ENCODE results near the gene KCTD3. TPM values are rescaled to one million over a fixed set of nuclear protein-coding genes. Genes with fewer than 3 reads are reported as not detected.

KCTD3 gene
- polyA plus RNA-seq, 3 donors = 5.9 to 8.7 (median 6.7) TPM

DNA sequence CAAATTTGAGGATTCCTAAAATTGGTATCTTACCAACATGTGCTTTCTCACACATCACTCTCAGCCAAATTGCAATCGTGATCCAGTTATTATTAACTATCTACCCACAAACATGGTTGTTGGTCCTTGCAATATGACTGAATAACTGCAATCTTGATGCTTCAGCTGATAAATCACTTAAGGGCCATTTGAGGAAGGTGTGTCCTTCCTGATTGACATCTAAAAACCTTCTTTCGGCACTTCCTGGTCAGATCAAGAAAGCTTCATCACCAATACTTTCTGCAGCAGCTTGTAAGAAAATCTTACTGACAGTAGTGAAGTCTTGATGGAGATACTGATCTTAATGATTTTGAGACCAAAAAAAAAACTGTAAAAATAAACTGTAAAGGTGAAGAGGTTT, 48.5 kb upstream of the KCTD3 start:
- intact Hi-C loops (cut with micrococcal nuclease) = no loop called here
- no peak for DNase-seq
- no peak overlapping the region for H3K4me3 ChIP-seq (replicated peaks in 1 of 3; ENCODE audit: low read depth in 2 of 3, low read length in 3 of 3)
- no peak overlapping the region for H3K27ac Mint-ChIP-seq
- H3K79me2 ChIP-seq (ENCODE audit: insufficient read depth, low read length) = no peaks in the 10 kb centered on the region
- H3K4me1 ChIP-seq (ENCODE audit: control insufficient read depth in 1 of 2, insufficient read depth in 2 of 2, low read length in 2 of 2) = no peaks in the 10 kb centered on the region
- H3K9ac ChIP-seq (ENCODE audit: insufficient read depth, low read length, poor library complexity, severe bottlenecking) = no peak overlapping the region
- H3K36me3 Mint-ChIP-seq = no peaks in the 10 kb centered on the region
- no peak for TF ChIP-seq CTCF (IDR thresholded peaks at IDR 0.05)
- no peak overlapping the region for H3K4me2 ChIP-seq (replicated peaks; ENCODE audit: extremely low read depth, low read length, poor library complexity, severe bottlenecking)
- peaks cover 1% of the 10 kb centered on the region for H3K4me1 Mint-ChIP-seq
- no peaks in the 10 kb centered on the region for H4K20me1 ChIP-seq (ENCODE audit: insufficient read depth, low read length)
- H3K27me3 Mint-ChIP-seq (ENCODE audit: low read depth in 3 of 3) = peaks cover 3 to 8% (median 3%) of the 10 kb centered on the region in 3 donors
- peaks cover 0 to 5% (median 2%) of the 10 kb centered on the region in 7 donors for H3K9me3 Mint-ChIP-seq
- no peaks in the 10 kb centered on the region for H3K36me3 ChIP-seq (replicated peaks in 1 of 2; ENCODE audit: control insufficient read depth in 1 of 2, insufficient read depth in 2 of 2, low read length in 2 of 2)
- WGBS (ENCODE audit: insufficient coverage) = no CpG with 5 or more reads among the region's 2 CpGs
- no peaks in the 10 kb centered on the region for H3K27me3 ChIP-seq (ENCODE audit: control insufficient read depth in 2 of 2, insufficient read depth in 2 of 2, low read length in 2 of 2)
- no peak overlapping the region for H3K27ac ChIP-seq (ENCODE audit: low read depth in 1 of 2, low read length in 2 of 2)
- no peak overlapping the region for H3K4me3 Mint-ChIP-seq
- H3K9me3 ChIP-seq (replicated peaks in 1 of 2; ENCODE audit: control insufficient read depth in 1 of 2, insufficient read depth in 1 of 2, low read length in 2 of 2) = no peaks in the 10 kb centered on the region
- no peak overlapping the region for H2AFZ ChIP-seq (ENCODE audit: insufficient read depth, low read depth, low read length, poor library complexity, severe bottlenecking)

DNA sequence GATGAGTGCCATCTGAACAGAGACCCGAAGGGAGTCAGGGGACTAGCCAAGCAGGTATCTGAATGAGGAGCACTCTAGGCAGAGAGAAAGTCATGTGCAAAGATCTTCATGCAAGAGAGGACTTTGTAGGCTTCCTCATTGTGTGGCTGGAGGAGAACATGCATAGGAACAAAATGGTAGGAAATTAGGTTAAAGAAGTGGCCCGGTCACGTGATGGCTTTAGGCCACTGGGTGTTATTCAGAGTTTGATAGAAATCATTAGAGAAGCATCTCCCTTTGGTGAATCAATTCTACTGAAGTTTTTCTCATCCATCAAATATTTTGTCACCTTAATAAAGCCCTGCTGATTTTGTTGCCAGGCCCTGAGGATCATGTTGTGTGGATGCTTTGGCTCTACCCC, 45.8 kb upstream of the KCTD3 start:
- 55% methylated on average over 1 of the region's 3 CpGs for WGBS (ENCODE audit: insufficient coverage)
- intact Hi-C loops (cut with micrococcal nuclease) = no loop called here

More for the DNA sequence above, 45.8 kb upstream of the KCTD3 start:
- DNase-seq = no peak
- H3K9ac ChIP-seq (ENCODE audit: insufficient read depth, low read length, poor library complexity, severe bottlenecking) = no peak overlapping the region
- Mint-ChIP-seq H3K27ac (no peak overlapping the region), H3K9me3 (no peaks in the 10 kb centered on the region), H3K4me1 (peaks cover 8% of the 10 kb centered on the region), H3K4me3 (no peak overlapping the region), H3K27me3 (ENCODE audit: low read depth in 3 of 3) (peaks cover 2 to 8% (median 5%) of the 10 kb centered on the region in 3 donors), H3K36me3 (no peaks in the 10 kb centered on the region)
- no peaks in the 10 kb centered on the region for H3K9me3 ChIP-seq (replicated peaks in 1 of 2; ENCODE audit: control insufficient read depth in 1 of 2, insufficient read depth in 1 of 2, low read length in 2 of 2)
- H2AFZ ChIP-seq (ENCODE audit: insufficient read depth, low read depth, low read length, poor library complexity, severe bottlenecking) = no peak overlapping the region
- H3K4me3 ChIP-seq (replicated peaks in 1 of 3; ENCODE audit: low read depth in 2 of 3, low read length in 3 of 3) = no peak overlapping the region
- no peak for TF ChIP-seq CTCF (IDR thresholded peaks at IDR 0.05)
- H3K36me3 ChIP-seq (replicated peaks in 1 of 2; ENCODE audit: control insufficient read depth in 1 of 2, insufficient read depth in 2 of 2, low read length in 2 of 2) = no peaks in the 10 kb centered on the region
- no peaks in the 10 kb centered on the region for H3K27me3 ChIP-seq (ENCODE audit: control insufficient read depth in 2 of 2, insufficient read depth in 2 of 2, low read length in 2 of 2)
- no peaks in the 10 kb centered on the region for H3K79me2 ChIP-seq (ENCODE audit: insufficient read depth, low read length)
- H3K4me2 ChIP-seq (replicated peaks; ENCODE audit: extremely low read depth, low read length, poor library complexity, severe bottlenecking) = no peak overlapping the region
- H3K4me1 ChIP-seq (ENCODE audit: control insufficient read depth in 1 of 2, insufficient read depth in 2 of 2, low read length in 2 of 2) = no peaks in the 10 kb centered on the region
- H4K20me1 ChIP-seq (ENCODE audit: insufficient read depth, low read length) = no peaks in the 10 kb centered on the region
- H3K27ac ChIP-seq (ENCODE audit: low read depth in 1 of 2, low read length in 2 of 2) = no peak overlapping the region

Data from CD14-positive monocyte (primary cell).